Measurements from ENCODE around the gene PPP6R1. TPM values are rescaled to one million over a fixed set of nuclear protein-coding genes. Genes with fewer than 3 reads are reported as not detected.
A peak's percentile ranks its signal among the peaks of the same experiment; 100 is the strongest.

The PPP6R1 gene
- total RNA-seq, 1 experiment from 2014 or later = 33.6 TPM

DNA sequence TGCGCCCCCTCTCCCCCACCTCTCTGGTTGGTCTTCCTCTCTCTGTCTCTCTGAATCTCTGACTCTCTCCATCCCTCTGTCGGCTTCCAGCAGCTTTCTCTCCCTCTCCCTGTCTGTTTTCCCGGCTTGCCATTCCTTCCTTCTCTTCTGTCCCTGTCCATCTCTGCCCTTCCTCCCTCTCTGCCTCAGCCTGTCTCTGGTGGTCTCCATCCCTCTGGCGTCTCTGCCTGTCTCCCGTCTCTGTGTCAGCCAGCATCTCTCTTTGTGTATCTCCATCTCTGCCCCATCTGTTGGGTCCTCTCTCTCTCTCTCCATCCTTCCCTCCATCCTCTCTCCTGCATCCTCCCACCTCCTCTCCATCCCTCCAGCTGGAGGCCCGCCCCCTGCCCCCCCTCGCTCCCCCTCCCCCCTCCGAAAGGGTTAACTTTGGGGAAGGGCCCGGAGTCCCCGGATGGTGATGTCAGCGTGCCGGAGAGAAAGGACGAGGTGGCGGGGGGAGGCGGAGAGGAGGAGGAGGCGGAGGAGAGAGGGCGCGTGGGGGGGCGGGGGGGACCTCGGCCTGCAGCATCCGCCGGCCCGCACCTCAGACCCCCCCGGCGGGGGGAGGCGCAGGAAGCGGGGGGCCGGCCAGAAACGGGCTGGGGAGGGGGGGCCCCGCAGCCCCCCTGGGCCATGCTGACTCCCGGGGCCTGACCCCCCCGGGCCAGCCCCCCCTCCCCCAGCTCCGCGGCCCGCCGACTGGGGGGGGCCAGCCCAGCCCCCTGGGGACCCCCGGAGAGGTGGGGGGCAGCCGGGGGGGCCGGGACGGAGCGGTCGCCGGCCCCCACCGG, 24.9 kb upstream of the PPP6R1 start, which contains the start of gene BRSK1:
TSS of gene BRSK1 (plus strand) at position 450 of the 830 bp plus-strand sequence. CDS start 446 bp downstream, outside the sequence.
- DNase-seq (ENCODE audit: extremely low read depth, low read depth) = no peak

DNA sequence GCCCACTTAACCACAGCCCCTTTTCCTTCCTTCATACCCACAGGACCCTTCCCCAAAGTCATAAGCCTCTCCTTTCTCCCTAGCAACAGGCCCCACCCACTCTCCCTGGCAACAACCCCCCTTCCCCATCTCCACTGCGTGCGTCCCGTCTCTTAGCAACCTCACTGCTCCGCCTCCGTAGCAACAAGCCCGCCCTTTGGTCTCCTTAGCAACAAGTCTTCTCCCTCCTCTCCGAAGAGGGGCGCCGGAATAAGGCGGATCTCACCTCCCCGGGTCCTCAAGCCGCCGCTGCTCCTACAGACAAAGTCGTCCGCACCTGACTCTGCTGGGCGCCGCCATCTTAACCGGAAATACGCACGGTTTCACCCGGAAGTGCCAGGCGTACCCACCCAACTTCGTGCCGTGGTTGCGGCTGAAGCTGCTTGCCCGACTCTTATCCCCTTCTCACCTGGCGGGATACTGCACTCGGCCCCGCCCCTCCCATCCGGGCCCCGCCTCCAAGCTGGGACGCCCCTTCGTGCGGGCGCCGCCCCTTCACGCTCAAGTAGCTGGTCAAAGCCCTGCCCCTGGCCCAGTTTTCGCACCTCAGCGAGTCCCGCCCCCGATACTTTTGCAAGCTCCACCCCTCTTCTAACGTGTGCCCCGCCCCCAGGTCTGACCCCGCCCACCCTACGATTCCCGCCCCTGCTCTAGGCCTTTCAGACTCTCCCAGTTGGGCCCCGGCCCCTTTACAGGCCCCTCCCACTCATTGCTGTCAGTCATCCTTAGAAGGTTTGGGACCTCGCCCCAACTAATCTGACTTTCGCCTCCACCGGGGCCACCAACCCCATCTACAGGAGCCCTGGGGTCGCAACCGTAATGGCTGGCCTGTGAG, 21.2 kb upstream of the PPP6R1 start, which contains the start of gene HSPBP1:
TSS of gene HSPBP1 (minus strand) at position 341 of the 874 bp plus-strand sequence. CDS start 502 bp downstream, outside the sequence.
- peak; percentile 93 for DNase-seq (ENCODE audit: extremely low read depth, low read depth)

DNA sequence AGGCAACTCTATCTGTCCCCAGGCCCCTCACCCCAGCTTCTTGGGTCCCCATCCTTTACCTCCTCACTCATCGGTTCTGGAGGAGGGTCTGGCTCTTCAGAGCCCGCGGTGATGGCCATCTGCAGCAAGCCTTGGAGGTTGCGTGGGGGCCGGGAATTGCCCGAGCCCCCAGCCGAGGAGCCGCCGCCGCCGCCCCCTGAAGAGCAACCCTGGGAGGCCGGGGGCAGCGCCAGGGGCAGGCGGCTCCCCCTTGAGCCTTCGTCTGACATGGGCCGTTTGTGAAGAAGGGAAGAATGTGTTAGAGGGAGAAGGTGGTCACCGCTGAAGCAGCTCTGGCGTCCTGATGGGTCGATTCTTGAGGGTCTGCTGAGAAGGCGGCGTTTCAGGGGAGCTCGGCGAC, 20.5 kb upstream of the PPP6R1 start:
- DNase-seq (ENCODE audit: extremely low read depth, low read depth) = no peak

DNA sequence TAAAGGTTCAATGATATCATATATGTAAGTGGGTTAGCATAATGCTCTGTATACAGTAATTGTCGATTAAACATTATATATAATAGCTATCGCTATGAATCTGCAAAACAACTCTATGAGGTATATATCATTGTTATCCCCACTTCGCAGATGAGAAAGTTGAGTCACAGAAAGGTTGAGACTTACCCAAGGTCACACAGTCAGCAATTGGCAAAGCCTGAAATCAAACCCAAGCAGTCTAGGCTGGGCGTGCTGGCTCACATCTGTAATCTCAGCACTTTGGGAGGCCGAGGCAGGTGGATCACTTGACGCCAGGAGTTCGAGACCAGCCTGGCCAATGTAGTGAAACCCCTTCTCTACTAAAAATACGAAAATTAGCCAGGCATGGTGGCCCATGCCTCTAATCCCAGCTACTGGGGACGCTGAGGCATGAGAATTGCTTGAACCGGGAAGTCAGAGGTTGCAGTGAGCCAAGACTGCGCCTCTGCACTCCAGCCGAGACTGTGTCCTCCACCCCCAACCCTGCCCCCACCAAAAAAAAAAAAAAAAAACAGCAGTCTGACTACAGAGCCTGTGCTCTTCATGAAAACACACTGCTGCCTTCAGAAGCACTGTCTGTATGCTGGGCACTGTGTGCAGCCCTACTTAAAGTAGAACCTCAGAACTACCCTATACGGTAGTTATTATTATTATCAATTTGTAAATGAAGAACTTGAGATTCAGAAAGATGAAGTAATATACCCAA, 19.7 kb upstream of the PPP6R1 start:
- no peak for DNase-seq (ENCODE audit: extremely low read depth, low read depth)

- no peak for DNase-seq (ENCODE audit: extremely low read depth, low read depth)
These were observed 18.7 kb upstream of the PPP6R1 start for GRCh38 chr19:55277494-55277893.

DNA sequence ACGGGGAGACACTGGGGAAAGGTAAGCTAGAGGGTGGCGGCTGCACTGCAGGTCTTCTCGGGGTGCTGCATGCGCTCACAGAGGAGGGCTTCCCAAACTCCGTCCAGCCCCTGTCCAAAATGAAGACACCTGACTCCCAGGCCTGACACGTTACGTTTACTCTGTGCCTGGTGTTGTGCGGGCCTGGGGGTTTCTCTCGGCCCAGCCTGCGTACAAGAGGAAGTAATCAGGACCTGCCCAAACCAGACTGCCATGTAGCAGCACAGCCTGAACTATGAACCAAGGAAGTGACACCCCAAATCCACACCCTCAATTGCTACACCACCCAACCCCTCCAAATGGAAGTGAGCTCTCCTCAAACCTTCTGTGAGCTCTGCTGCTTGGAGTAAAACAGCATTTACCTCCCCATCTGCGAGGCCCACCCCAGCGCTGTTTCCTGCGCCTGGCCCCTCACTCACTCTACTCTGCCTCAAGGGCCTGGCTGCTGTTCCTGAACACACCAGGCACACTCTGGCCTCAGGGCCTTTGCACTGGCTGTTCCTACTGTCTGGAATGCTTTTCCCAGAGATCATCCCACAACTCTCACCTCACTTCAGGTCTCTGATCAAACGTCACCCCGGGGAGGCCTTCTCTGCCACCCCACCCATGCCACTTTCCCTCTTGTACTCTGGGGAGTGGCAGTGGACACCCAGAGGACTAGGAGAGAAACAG, 18.1 kb upstream of the PPP6R1 start:
- DNase-seq (ENCODE audit: extremely low read depth, low read depth) = no peak

GRCh38 chr19:55275851-55276719, 17.3 kb upstream of the PPP6R1 start:
- no peak for DNase-seq (ENCODE audit: extremely low read depth, low read depth)

GRCh38 chr19:55273978-55274707, 15.3 kb upstream of the PPP6R1 start:
- no peak for DNase-seq (ENCODE audit: extremely low read depth, low read depth)

- no peak for DNase-seq (ENCODE audit: extremely low read depth, low read depth)
These were observed 13.3 kb upstream of the PPP6R1 start for GRCh38 chr19:55272142-55272541.

- DNase-seq (ENCODE audit: extremely low read depth, low read depth) = no peak
These were observed 11.5 kb upstream of the PPP6R1 start for GRCh38 chr19:55270172-55270942.

GRCh38 chr19:55269299-55269698, 10.5 kb upstream of the PPP6R1 start:
- DNase-seq (ENCODE audit: extremely low read depth, low read depth) = no peak

GRCh38 chr19:55266840-55267239, 8.0 kb upstream of the PPP6R1 start:
- DNase-seq (ENCODE audit: extremely low read depth, low read depth) = no peak

- DNase-seq (ENCODE audit: extremely low read depth, low read depth) = no peak
These were observed 7.6 kb upstream of the PPP6R1 start for GRCh38 chr19:55266404-55266803.

GRCh38 chr19:55265723-55266386, 7.0 kb upstream of the PPP6R1 start:
- DNase-seq (ENCODE audit: extremely low read depth, low read depth) = no peak

GRCh38 chr19:55265173-55265572, 6.4 kb upstream of the PPP6R1 start:
- no peak for DNase-seq (ENCODE audit: extremely low read depth, low read depth)

DNA sequence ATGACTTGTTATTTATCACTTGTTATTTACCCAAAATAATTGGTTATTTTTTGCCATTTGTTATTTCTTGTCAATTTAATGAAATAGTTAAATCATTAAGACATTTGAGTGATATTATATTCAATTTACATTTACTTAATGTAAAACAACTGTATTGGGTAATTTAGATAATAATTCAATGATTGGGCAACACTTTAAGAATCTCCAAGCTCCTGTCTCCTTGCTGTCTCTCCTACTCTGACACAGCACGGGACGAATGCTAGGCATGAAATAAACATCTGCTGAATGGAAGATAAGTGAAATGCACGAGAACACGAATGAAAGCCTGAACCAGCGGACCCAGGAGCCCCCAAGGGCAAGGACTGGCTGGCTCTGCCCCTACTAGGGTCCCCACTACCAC, 5.7 kb upstream of the PPP6R1 start:
- DNase-seq (ENCODE audit: extremely low read depth, low read depth) = no peak

GRCh38 chr19:55262359-55262758, 3.5 kb upstream of the PPP6R1 start:
- DNase-seq (ENCODE audit: extremely low read depth, low read depth) = no peak
